A549 (cell line): ENCODE data around the gene MAGI2.
A peak's percentile ranks its signal among the peaks of the same experiment; 100 is the strongest.

ENCODE experiments used
- CEBPB ChIP-seq, 2 experiments: fragments of >200 bp in 1 of 2; sonication (Bioruptor Twin) in 1 of 2; formaldehyde crosslinking in 1 of 2; IDR thresholded peaks; 2 replicates each; pipeline ENCODE4 v1.6.1; 2012 to 2016
- CTCF ChIP-seq: fragments of >200 bp; sonication (Bioruptor Twin); formaldehyde crosslinking; IDR thresholded peaks from 3 replicates; pipeline ENCODE4 v1.5.1; 2016
- EP300 ChIP-seq, 2 experiments: fragments of >200 bp; sonication (Bioruptor Twin); formaldehyde crosslinking; IDR thresholded peaks; 2 replicates in 1 of 2; 3 replicates in 1 of 2; pipeline ENCODE4 v1.6.1; 2016 to 2017
- POLR2A ChIP-seq: IDR thresholded peaks from 2 replicates; pipeline ENCODE4 v1.6.1; 2012; ENCODE audit warnings: mild to moderate bottlenecking, low read length
- RFX5 ChIP-seq: fragments of 450-650 bp; IDR thresholded peaks from 2 replicates; pipeline ENCODE4 v1.7.1; 2014; ENCODE audit warnings: antibody characterized with exemption, mild to moderate bottlenecking, moderate library complexity
- ZFP36 ChIP-seq: fragments of 450-650 bp; IDR thresholded peaks from 2 replicates; pipeline ENCODE4 v1.6.1; 2014; ENCODE audit warnings: borderline replicate concordance; ENCODE audit not compliant: partially characterized antibody

- peak; percentile 37 for TF ChIP-seq CTCF
- TF ChIP-seq EP300 (IDR thresholded peaks at IDR 0.05) = no peak
- TF ChIP-seq POLR2A = no peak
- no peak for TF ChIP-seq CEBPB (IDR thresholded peaks at IDR 0.05)
- TF ChIP-seq RFX5 = no peak
- TF ChIP-seq ZFP36 = no peak
These were observed 1319.2 kb downstream of the MAGI2 start for GRCh38 chr7:78134256-78134655.
